GM18951 (cell line): ENCODE data around the gene AIF1L.
"Not testable (repeated sequence)": the region's sequence is repeated elsewhere in the genome, so short reads cannot be mapped to it uniquely, and the experiment has no call there.

Source experiments
- POLR2A ChIP-seq: IDR thresholded peaks from 4 replicates; pipeline ENCODE4 v1.6.1; 2011; ENCODE audit warnings: mild to moderate bottlenecking; ENCODE audit not compliant: insufficient read length, insufficient read depth; ENCODE audit errors: extremely low read depth
- in situ Hi-C: fragments of 300-500 bp; cut with MboI; formaldehyde crosslinking; loops from one replicate; pipeline ENCODE4 v1.12.0; 2022; ENCODE audit warnings: low sequenced_read_pairs, mixed read lengths, inconsistent platforms; ENCODE audit not compliant: unreplicated experiment

The AIF1L gene

GRCh38 chr9:131112374-131113154, 16.2 kb downstream of the AIF1L start:
- TF ChIP-seq POLR2A: no peak
- in situ Hi-C loops: no loop called here

- no peak for TF ChIP-seq POLR2A
- in situ Hi-C loops: no loop called here
Measured at GRCh38 chr9:131113655-131114054, 17.3 kb downstream of the AIF1L start.

GRCh38 chr9:131114084-131114535, 17.8 kb downstream of the AIF1L start:
- no peak for TF ChIP-seq POLR2A

GRCh38 chr9:131115360-131115742, 19.0 kb downstream of the AIF1L start:
- in situ Hi-C loops: not testable (repeated sequence)

More at GRCh38 chr9:131114084-131114535, 17.8 kb downstream of the AIF1L start:
- in situ Hi-C loops: no loop called here

GRCh38 chr9:131116281-131117120, 20.2 kb downstream of the AIF1L start:
- no peak for TF ChIP-seq POLR2A
- in situ Hi-C loops: no loop called here

GRCh38 chr9:131117121-131117761, 20.9 kb downstream of the AIF1L start:
- no peak for TF ChIP-seq POLR2A
- in situ Hi-C loops: no loop called here

GRCh38 chr9:131117762-131118145, 21.4 kb downstream of the AIF1L start:
- in situ Hi-C loops: no loop called here
- no peak for TF ChIP-seq POLR2A

GRCh38 chr9:131119600-131119999, 23.3 kb downstream of the AIF1L start:
- TF ChIP-seq POLR2A: no peak
- in situ Hi-C loops: no loop called here

GRCh38 chr9:131120620-131121228, 24.4 kb downstream of the AIF1L start:
- no peak for TF ChIP-seq POLR2A
- in situ Hi-C loops: no loop called here

GRCh38 chr9:131121346-131121745, 25.0 kb downstream of the AIF1L start:
- TF ChIP-seq POLR2A: no peak
- in situ Hi-C loops: no loop called here

GRCh38 chr9:131122158-131122557, 25.8 kb downstream of the AIF1L start:
- no peak for TF ChIP-seq POLR2A
- in situ Hi-C loops: no loop called here

GRCh38 chr9:131125038-131125287, 28.6 kb downstream of the AIF1L start:
- in situ Hi-C loops: no loop called here
- no peak for TF ChIP-seq POLR2A

GRCh38 chr9:131125288-131126058, 29.1 kb downstream of the AIF1L start, which contains the start of gene NUP214:
Gene NUP214 (plus strand): TSS chr9:131125586. CDS start chr9:131125705, 119 bp downstream.
- peak; percentile 98 for TF ChIP-seq POLR2A
- in situ Hi-C loops: no loop called here
